B cell (primary cell): Measurements from ENCODE around the gene PAK6. TPM values are rescaled to one million over a fixed set of nuclear protein-coding genes. Genes with fewer than 3 reads are reported as not detected.

Experiments
- ATAC-seq: fragments of 200-7000 bp; cut with Tn5 transposase; one replicate; pipeline ENCODE4 v1.10.0; 2021; ENCODE audit warnings: low read depth, mild to moderate bottlenecking, moderate number of reproducible peaks, moderate library complexity
- CTCF ChIA-PET: fragments of 350-600 bp; sonication (Branson Sonifier 250); formaldehyde crosslinking; loops from one replicate; lab custom pipeline; 2021; ENCODE audit warnings: antibody characterized with exemption, inconsistent platforms; lab: Charles Lee
- POLR2A ChIA-PET: fragments of 350-600 bp; sonication (Branson Sonifier 250); formaldehyde crosslinking; loops from one replicate; lab custom pipeline; 2021; ENCODE audit warnings: antibody characterized with exemption; lab: Charles Lee
- DNase-seq: peaks from one replicate; pipeline ENCODE4 v3.0.0; 2013
- H2AFZ ChIP-seq: 2 replicates; pipeline ENCODE4 v1.6.1; 2012; ENCODE audit warnings: mild to moderate bottlenecking, low read depth, low read length; ENCODE audit not compliant: insufficient read depth, poor library complexity, severe bottlenecking
- H3K27ac ChIP-seq, 2 donors: 1 replicate in 1 of 2; 2 replicates in 1 of 2; pipeline ENCODE4 v1.5.1; 2012 to 2013; ENCODE audit warnings: low read length in 2 of 2, mild to moderate bottlenecking in 2 of 2, moderate library complexity in 1 of 2
- H3K27me3 ChIP-seq, 4 experiments: fragments of 200-600 bp in 1 of 4; sonication (generic) in 1 of 4; replicated peaks in 1 of 4; 1 replicate in 2 of 4; 2 replicates in 2 of 4; pipeline versions ENCODE4 v1.6.1 to v1.7.0; 2013 to 2016; ENCODE audit warnings: low read length in 3 of 4, mild to moderate bottlenecking in 2 of 4, mixed read lengths in 1 of 4, moderate library complexity in 1 of 4; ENCODE audit not compliant: insufficient read depth in 4 of 4, control insufficient read depth in 3 of 4; ENCODE audit errors: control extremely low read depth in 1 of 4
- H3K36me3 ChIP-seq, 2 experiments: replicated peaks in 1 of 2; 1 replicate in 1 of 2; 2 replicates in 1 of 2; pipeline versions ENCODE4 v1.6.1 to v1.7.1; 2013; ENCODE audit warnings: low read length in 1 of 2; ENCODE audit not compliant: insufficient read depth in 2 of 2, control insufficient read depth in 1 of 2; ENCODE audit errors: control extremely low read depth in 1 of 2, extremely low read depth in 1 of 2
- H3K4me1 ChIP-seq, 2 donors: fragments of 200-600 bp in 1 of 2; sonication (generic) in 1 of 2; 1 replicate in 1 of 2; 2 replicates in 1 of 2; pipeline versions ENCODE4 v1.5.1 to v1.6.1; 2013 to 2017; ENCODE audit warnings: low read length in 2 of 2; ENCODE audit not compliant: control insufficient read depth in 2 of 2, insufficient read depth in 2 of 2
- H3K4me2 ChIP-seq: replicated peaks from 2 replicates; pipeline ENCODE3; 2012; ENCODE audit warnings: mild to moderate bottlenecking, low read depth, low read length; ENCODE audit not compliant: poor library complexity, severe bottlenecking
- H3K4me3 ChIP-seq, 5 experiments: fragments of 200-600 bp in 1 of 5; sonication (generic) in 1 of 5; 1 replicate in 3 of 5; 2 replicates in 2 of 5; pipeline versions ENCODE4 v1.5.1 to v1.7.0; 2011 to 2016; ENCODE audit warnings: low read length in 4 of 5, mild to moderate bottlenecking in 4 of 5, low read depth in 2 of 5, control low read depth in 1 of 5, moderate library complexity in 1 of 5; ENCODE audit not compliant: insufficient read depth in 1 of 5; ENCODE audit errors: control extremely low read depth in 1 of 5, extremely low read depth in 1 of 5
- H3K79me2 ChIP-seq: fragments of 200-600 bp; sonication (generic); one replicate; pipeline ENCODE4 v1.6.0; 2016; ENCODE audit warnings: low read length; ENCODE audit not compliant: control insufficient read depth, insufficient read depth
- H3K9ac ChIP-seq: fragments of 200-600 bp; sonication (generic); 2 replicates; pipeline ENCODE4 v1.6.1; 2017; ENCODE audit warnings: mild to moderate bottlenecking, low read length, moderate library complexity
- H3K9me3 ChIP-seq, 3 donors: one replicate each; pipeline versions ENCODE4 v1.6.1 to v1.7.1; 2013; ENCODE audit warnings: low read length in 2 of 3; ENCODE audit not compliant: control insufficient read depth in 2 of 3, insufficient read depth in 1 of 3; ENCODE audit errors: control extremely low read depth in 1 of 3
- H4K20me1 ChIP-seq: 2 replicates; pipeline ENCODE4 v1.6.0; 2012; ENCODE audit warnings: mild to moderate bottlenecking, low read length; ENCODE audit not compliant: insufficient read depth, control insufficient read depth, poor library complexity, severe bottlenecking
- H3K27ac Mint-ChIP-seq: one replicate; pipeline ENCODE4 v1.8.0; 2021; ENCODE audit warnings: mixed read lengths
- H3K27me3 Mint-ChIP-seq: one replicate; pipeline ENCODE4 v1.8.0; 2021; ENCODE audit warnings: mixed read lengths
- H3K4me1 Mint-ChIP-seq: one replicate; pipeline ENCODE4 v1.8.0; 2021; ENCODE audit warnings: mixed read lengths
- H3K4me3 Mint-ChIP-seq: one replicate; pipeline ENCODE4 v1.8.0; 2021; ENCODE audit warnings: mixed read lengths
- H3K9me3 Mint-ChIP-seq: one replicate; pipeline ENCODE4 v1.8.0; 2022; ENCODE audit warnings: mixed read lengths; ENCODE audit not compliant: insufficient read depth
- CTCF ChIP-seq: fragments of 200-600 bp; IDR thresholded peaks from one replicate; pipeline ENCODE4 v1.8.0; 2022; ENCODE audit warnings: antibody characterized with exemption, mild to moderate bottlenecking
- EZH2 ChIP-seq: IDR thresholded peaks from 2 replicates; pipeline ENCODE4 v1.6.1; 2012; ENCODE audit warnings: borderline replicate concordance, low read depth, mild to moderate bottlenecking, moderate library complexity, low read length; ENCODE audit not compliant: insufficient read depth, poor library complexity, severe bottlenecking
- WGBS: methylation state at CpG from one replicate; pipeline ENCODE4 v1.1.5; 2013; ENCODE audit warnings: missing lambda C conversion rate; ENCODE audit not compliant: insufficient coverage; 5-methylcytosine and 5-hydroxymethylcytosine counted together
- intact Hi-C: fragments of 100-400 bp; cut with micrococcal nuclease; formaldehyde crosslinking; loops from one replicate; pipeline ENCODE4 v1.10.0; 2022
- polyA plus RNA-seq: library from polyadenylated mRNA; depleted of rRNA; stranded (reverse); fragments of >200 nt; gene quantifications from 2 replicates; pipeline ENCODE4 v1.2.3, GENCODE V29; 2012
- total RNA-seq, 2 donors: library from RNA; stranded (reverse); fragments of 120-200 nt in 1 of 2; gene quantifications; 1 replicate in 1 of 2; 2 replicates in 1 of 2; pipeline versions ENCODE4 v1.2.3 to v1.2.4, GENCODE V29; 2013 to 2022

Gene PAK6
- total and polyA plus RNA-seq, 2 donors (not counting 1 experiment from before 2014, with no cell fraction given): 0.45 to 1.2 TPM

GRCh38 chr15:40293905-40294895 is 55.3 kb downstream of the PAK6 start:
- Mint-ChIP-seq H3K27me3 (no peaks in the 10 kb centered on the region), H3K4me1 (peaks cover 2% of the 10 kb centered on the region), H3K9me3 (peaks cover under 1% of the 10 kb centered on the region), H3K27ac (no peak overlapping the region), H3K4me3 (no peak overlapping the region)
- H3K79me2 ChIP-seq: no peaks in the 10 kb centered on the region
- no peaks in the 10 kb centered on the region for H3K9me3 ChIP-seq
- no peaks in the 10 kb centered on the region for H3K27me3 ChIP-seq
- H3K27ac ChIP-seq: no peak overlapping the region
- no peaks in the 10 kb centered on the region for H4K20me1 ChIP-seq
- H2AFZ ChIP-seq: no peak overlapping the region
- DNase-seq (no peak), ATAC-seq (no peak)
- 95% methylated on average over 17 of the region's 20 CpGs for WGBS
- H3K4me3 ChIP-seq: no peak overlapping the region
- intact Hi-C loops: no loop called here
- POLR2A ChIA-PET: no interaction called here
- H3K9ac ChIP-seq: no peak overlapping the region
- peaks cover 0 to 67% of the 10 kb centered on the region in 2 experiments for H3K36me3 ChIP-seq
- TF ChIP-seq CTCF (no peak), EZH2 (no peak)
- CTCF ChIA-PET: interaction anchor here (1.1 to 2.0 kb wide), 8 partner anchors 11 to 43 kb away, joined by 3 to 6 read pairs (median 4); partner anchors contain the start of genes ANKRD63 and PLCB2
- H3K4me1 ChIP-seq: no peaks in the 10 kb centered on the region
- no peak overlapping the region for H3K4me2 ChIP-seq

- POLR2A ChIA-PET: no interaction called here
- Mint-ChIP-seq H3K27ac (no peak overlapping the region), H3K4me1 (peaks cover 2% of the 10 kb centered on the region), H3K27me3 (no peaks in the 10 kb centered on the region), H3K9me3 (peaks cover 6% of the 10 kb centered on the region), H3K4me3 (no peak overlapping the region)
- Histone ChIP-seq H3K4me2 (no peak overlapping the region), H4K20me1 (no peaks in the 10 kb centered on the region), H3K79me2 (no peaks in the 10 kb centered on the region), H3K9me3 (peaks cover 0 to 5% (median 0%) of the 10 kb centered on the region in 3 donors), H3K36me3 (peaks cover 0 to 64% of the 10 kb centered on the region in 2 experiments), H3K4me1 (no peaks in the 10 kb centered on the region), H3K9ac (no peak overlapping the region), H3K27ac (no peak overlapping the region), H3K27me3 (no peaks in the 10 kb centered on the region), H2AFZ (no peak overlapping the region), H3K4me3 (no peak overlapping the region)
- CTCF ChIA-PET: interaction anchor here (1.0 to 1.9 kb wide), 6 partner anchors 12 to 250 kb away, joined by 3 to 5 read pairs (median 3); partner anchors contain the start of genes ANKRD63 and PLCB2
- WGBS: 83% methylated on average over 1 of the region's 1 CpG
- no peak for TF ChIP-seq CTCF
- no peak for TF ChIP-seq EZH2
- intact Hi-C loops: no loop called here
- DNase-seq: no peak
- no peak for ATAC-seq
Measured at GRCh38 chr15:40295297-40295696, 56.4 kb downstream of the PAK6 start.
